Type B pancreatic cell (in vitro differentiated cells): ENCODE data around the gene LTB4R. TPM values are rescaled to one million over a fixed set of nuclear protein-coding genes. Genes with fewer than 3 reads are reported as not detected.

ENCODE experiments used
- DNase-seq: peaks from one replicate; pipeline ENCODE4 v3.0.0; 2021; ENCODE audit warnings: mixed read lengths; ENCODE audit not compliant: unreplicated experiment; ENCODE audit errors: extremely low spot score
- H3K27ac Mint-ChIP-seq: 2 replicates; pipeline ENCODE4 v1.8.0; 2021; ENCODE audit warnings: mild to moderate bottlenecking, mixed read lengths
- H3K27me3 Mint-ChIP-seq: 2 replicates; pipeline ENCODE4 v1.8.0; 2021; ENCODE audit warnings: mixed read lengths
- H3K36me3 Mint-ChIP-seq: 2 replicates; pipeline ENCODE4 v1.8.0; 2021; ENCODE audit warnings: mixed read lengths
- H3K4me1 Mint-ChIP-seq: one replicate; pipeline ENCODE4 v1.8.0; 2021; ENCODE audit warnings: mixed read lengths; ENCODE audit not compliant: unreplicated experiment
- H3K4me3 Mint-ChIP-seq: 2 replicates; pipeline ENCODE4 v1.8.0; 2021; ENCODE audit warnings: mild to moderate bottlenecking, mixed read lengths
- H3K9me3 Mint-ChIP-seq: 2 replicates; pipeline ENCODE4 v1.8.0; 2021; ENCODE audit warnings: mixed read lengths
- total RNA-seq: library from RNA; stranded (reverse); gene quantifications from 2 replicates; pipeline ENCODE4 v1.2.1, GENCODE V29; 2021; ENCODE audit warnings: low replicate concordance
- TF ChIP-seq, protein P1 (sequence below): fragments of 200-600 bp; sonication (generic); conservative IDR thresholded peaks from 2 replicates; pipeline ENCODE4 v1.5.0; 2021; ENCODE audit warnings: antibody characterized with exemption, mild to moderate bottlenecking

LTB4R gene
- total RNA-seq, 1 donor from 2014 or later: 8.8 TPM

DNA sequence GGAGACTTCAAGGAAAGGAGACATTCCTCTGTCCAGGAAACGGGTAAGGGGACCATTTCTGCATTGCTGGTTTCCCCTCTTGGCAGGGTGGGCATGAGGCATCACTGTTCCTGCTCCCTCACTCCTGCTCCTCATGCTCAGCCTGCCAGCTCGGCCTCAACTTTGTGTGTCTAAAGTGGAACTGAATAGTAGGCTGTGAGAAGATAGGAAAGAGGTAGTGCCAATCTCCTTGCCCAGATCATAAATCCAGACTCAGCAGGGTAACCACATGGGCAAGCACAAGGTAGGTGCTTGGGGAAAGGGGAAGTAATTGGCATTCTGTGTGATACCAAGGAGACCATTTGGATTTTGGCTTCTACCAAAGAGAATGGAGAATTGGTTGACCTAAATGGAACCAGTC, 2.6 kb downstream of the LTB4R start:
- TF ChIP-seq, protein P1, sequence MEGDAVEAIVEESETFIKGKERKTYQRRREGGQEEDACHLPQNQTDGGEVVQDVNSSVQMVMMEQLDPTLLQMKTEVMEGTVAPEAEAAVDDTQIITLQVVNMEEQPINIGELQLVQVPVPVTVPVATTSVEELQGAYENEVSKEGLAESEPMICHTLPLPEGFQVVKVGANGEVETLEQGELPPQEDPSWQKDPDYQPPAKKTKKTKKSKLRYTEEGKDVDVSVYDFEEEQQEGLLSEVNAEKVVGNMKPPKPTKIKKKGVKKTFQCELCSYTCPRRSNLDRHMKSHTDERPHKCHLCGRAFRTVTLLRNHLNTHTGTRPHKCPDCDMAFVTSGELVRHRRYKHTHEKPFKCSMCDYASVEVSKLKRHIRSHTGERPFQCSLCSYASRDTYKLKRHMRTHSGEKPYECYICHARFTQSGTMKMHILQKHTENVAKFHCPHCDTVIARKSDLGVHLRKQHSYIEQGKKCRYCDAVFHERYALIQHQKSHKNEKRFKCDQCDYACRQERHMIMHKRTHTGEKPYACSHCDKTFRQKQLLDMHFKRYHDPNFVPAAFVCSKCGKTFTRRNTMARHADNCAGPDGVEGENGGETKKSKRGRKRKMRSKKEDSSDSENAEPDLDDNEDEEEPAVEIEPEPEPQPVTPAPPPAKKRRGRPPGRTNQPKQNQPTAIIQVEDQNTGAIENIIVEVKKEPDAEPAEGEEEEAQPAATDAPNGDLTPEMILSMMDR: no peak
- H3K4me3 Mint-ChIP-seq: no peak overlapping the region
- DNase-seq: no peak
- H3K27ac Mint-ChIP-seq: no peak overlapping the region
- no peaks in the 10 kb centered on the region for H3K9me3 Mint-ChIP-seq
- H3K36me3 Mint-ChIP-seq: peaks cover 3% of the 10 kb centered on the region
- peaks cover 27% of the 10 kb centered on the region for H3K27me3 Mint-ChIP-seq
- H3K4me1 Mint-ChIP-seq: peaks cover 8% of the 10 kb centered on the region

DNA sequence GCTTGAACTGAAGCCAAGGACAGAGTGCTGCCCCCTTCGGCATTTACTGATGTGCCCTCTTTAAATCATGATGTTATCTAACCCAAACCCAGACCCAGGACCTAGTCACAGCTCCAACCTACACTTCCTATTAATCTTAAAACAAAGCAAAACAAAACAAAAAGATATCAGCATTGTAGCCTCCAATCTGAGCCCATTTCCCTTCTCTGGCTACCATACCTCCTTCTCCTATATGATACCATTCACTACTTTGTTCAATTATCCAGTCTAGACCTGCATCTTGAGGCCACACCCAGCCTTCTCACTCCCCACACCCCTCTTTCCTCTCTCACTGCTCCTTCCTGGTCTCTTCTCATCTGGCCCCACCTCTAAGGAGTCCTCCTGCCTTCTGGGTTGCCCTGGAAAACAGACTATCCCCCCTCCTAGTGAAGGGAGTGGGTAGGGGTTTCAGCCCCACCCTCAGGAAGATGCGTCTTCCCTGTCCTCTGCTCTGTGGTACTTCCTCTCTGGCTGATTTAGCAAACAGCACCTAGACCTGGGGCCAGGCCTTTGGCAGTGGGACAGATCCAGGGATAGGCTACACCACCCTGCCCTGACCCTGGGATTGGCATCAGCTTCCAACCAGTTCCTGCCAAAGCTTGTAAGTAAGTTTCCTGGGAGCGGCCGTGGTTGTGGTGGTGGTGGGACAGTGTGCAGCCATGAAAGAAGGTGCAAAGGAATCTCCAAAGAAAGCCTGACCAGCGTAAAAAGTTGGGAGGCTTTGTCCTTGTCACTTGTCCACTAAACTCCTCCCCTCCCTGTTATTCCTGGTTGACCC, 3.3 kb downstream of the LTB4R start:
- no peaks in the 10 kb centered on the region for H3K9me3 Mint-ChIP-seq
- TF ChIP-seq, protein P1: no peak

DNA sequence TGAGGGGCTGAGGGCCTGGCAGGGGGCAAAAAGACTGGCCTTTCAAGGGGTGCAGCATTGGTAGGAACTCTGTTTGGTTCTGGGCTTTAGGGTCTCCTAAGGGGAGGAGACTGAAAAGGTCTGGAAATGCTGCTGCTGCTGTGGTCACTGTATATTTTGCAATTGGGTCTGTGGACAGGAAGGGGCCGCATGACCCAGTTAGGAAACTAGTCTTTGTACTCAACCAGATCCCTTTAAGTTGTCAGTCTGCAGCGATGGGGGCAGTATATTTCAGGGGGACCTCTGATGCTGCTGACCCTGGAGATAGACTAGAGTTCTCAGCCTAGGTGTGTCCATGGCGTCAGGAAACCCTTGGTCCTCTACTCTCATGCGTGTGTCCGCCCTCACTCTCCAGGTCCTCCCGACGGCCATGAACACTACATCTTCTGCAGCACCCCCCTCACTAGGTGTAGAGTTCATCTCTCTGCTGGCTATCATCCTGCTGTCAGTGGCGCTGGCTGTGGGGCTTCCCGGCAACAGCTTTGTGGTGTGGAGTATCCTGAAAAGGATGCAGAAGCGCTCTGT, 4.0 kb downstream of the LTB4R start:
- no peaks in the 10 kb centered on the region for H3K36me3 Mint-ChIP-seq
- H3K9me3 Mint-ChIP-seq: no peaks in the 10 kb centered on the region
- H3K27me3 Mint-ChIP-seq: peaks cover 41% of the 10 kb centered on the region
- H3K4me1 Mint-ChIP-seq: peaks cover 8% of the 10 kb centered on the region
- TF ChIP-seq, protein P1: no peak
- H3K4me3 Mint-ChIP-seq: no peak overlapping the region
- H3K27ac Mint-ChIP-seq: no peak overlapping the region
- DNase-seq: no peak

More for the DNA sequence above, 3.3 kb downstream of the LTB4R start:
- peaks cover 34% of the 10 kb centered on the region for H3K27me3 Mint-ChIP-seq
- no peaks in the 10 kb centered on the region for H3K36me3 Mint-ChIP-seq
- H3K27ac Mint-ChIP-seq: no peak overlapping the region
- DNase-seq: no peak
- peaks cover 8% of the 10 kb centered on the region for H3K4me1 Mint-ChIP-seq
- H3K4me3 Mint-ChIP-seq: no peak overlapping the region

DNA sequence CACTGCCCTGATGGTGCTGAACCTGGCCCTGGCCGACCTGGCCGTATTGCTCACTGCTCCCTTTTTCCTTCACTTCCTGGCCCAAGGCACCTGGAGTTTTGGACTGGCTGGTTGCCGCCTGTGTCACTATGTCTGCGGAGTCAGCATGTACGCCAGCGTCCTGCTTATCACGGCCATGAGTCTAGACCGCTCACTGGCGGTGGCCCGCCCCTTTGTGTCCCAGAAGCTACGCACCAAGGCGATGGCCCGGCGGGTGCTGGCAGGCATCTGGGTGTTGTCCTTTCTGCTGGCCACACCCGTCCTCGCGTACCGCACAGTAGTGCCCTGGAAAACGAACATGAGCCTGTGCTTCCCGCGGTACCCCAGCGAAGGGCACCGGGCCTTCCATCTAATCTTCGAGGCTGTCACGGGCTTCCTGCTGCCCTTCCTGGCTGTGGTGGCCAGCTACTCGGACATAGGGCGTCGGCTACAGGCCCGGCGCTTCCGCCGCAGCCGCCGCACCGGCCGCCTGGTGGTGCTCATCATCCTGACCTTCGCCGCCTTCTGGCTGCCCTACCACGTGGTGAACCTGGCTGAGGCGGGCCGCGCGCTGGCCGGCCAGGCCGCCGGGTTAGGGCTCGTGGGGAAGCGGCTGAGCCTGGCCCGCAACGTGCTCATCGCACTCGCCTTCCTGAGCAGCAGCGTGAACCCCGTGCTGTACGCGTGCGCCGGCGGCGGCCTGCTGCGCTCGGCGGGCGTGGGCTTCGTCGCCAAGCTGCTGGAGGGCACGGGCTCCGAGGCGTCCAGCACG, 4.7 kb downstream of the LTB4R start:
- no peak for DNase-seq
- Mint-ChIP-seq H3K27ac (no peak overlapping the region), H3K9me3 (no peaks in the 10 kb centered on the region)

DNA sequence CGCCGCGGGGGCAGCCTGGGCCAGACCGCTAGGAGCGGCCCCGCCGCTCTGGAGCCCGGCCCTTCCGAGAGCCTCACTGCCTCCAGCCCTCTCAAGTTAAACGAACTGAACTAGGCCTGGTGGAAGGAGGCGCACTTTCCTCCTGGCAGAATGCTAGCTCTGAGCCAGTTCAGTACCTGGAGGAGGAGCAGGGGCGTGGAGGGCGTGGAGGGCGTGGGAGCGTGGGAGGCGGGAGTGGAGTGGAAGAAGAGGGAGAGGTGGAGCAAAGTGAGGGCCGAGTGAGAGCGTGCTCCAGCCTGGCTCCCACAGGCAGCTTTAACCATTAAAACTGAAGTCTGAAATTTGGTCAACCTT, 5.3 kb downstream of the LTB4R start:
- Mint-ChIP-seq H3K27ac (no peak overlapping the region), H3K27me3 (peaks cover 44% of the 10 kb centered on the region)

More for the DNA sequence above, 4.7 kb downstream of the LTB4R start:
- Mint-ChIP-seq H3K4me1 (peaks cover 8% of the 10 kb centered on the region), H3K27me3 (peaks cover 43% of the 10 kb centered on the region), H3K36me3 (no peaks in the 10 kb centered on the region), H3K4me3 (no peak overlapping the region)
- TF ChIP-seq, protein P1: no peak

More for the DNA sequence above, 5.3 kb downstream of the LTB4R start:
- no peaks in the 10 kb centered on the region for H3K36me3 Mint-ChIP-seq
- no peaks in the 10 kb centered on the region for H3K9me3 Mint-ChIP-seq
- H3K4me1 Mint-ChIP-seq: peaks cover 8% of the 10 kb centered on the region
- TF ChIP-seq, protein P1: no peak
- DNase-seq: no peak
- H3K4me3 Mint-ChIP-seq: no peak overlapping the region
